Right lobe of liver (tissue), 4 donors: Measurements from ENCODE around the gene NKAIN4.

Experiments used
- POLR2A ChIP-seq: fragments of 450-650 bp; IDR thresholded peaks from one replicate; pipeline ENCODE4 v1.6.1; 2017; ENCODE audit warnings: antibody characterized with exemption, mild to moderate bottlenecking
- TF ChIP-seq, protein P1 (sequence below), 4 donors: fragments of 200-600 bp in 3 of 4; fragments of 450-650 bp in 1 of 4; IDR thresholded peaks; one replicate each; pipeline versions ENCODE4 v1.5.1 to v1.8.0; 2016 to 2022; ENCODE audit warnings: antibody characterized with exemption in 4 of 4, mild to moderate bottlenecking in 2 of 4
- donor health status: DM: no; HTN: no; CAD: no.
- donor health status: DM: no; HTN: no; CAD: no.
- donor health status: DM: no; HTN: yes; CAD: no.

DNA sequence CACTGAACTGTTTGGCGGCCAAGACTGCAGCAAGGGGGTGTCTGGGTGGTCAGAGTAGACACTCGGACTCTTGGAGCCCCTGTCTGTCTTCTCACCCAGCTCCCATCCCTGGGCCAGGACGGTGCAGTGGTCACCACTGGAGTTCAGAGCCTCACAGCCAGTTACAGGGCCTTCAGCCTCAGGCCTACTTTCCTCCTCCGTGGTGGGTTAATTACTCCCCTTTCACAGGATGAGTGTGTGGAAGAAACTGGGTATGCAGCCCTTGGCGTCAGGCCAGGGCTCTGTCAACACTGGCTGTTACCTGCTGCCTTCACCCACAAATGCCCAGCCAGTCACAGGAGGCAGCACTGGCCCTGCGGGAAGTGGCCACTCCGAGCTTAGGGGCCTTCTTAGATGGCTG is 36.6 kb downstream of the NKAIN4 start:
- TF ChIP-seq, protein P1, sequence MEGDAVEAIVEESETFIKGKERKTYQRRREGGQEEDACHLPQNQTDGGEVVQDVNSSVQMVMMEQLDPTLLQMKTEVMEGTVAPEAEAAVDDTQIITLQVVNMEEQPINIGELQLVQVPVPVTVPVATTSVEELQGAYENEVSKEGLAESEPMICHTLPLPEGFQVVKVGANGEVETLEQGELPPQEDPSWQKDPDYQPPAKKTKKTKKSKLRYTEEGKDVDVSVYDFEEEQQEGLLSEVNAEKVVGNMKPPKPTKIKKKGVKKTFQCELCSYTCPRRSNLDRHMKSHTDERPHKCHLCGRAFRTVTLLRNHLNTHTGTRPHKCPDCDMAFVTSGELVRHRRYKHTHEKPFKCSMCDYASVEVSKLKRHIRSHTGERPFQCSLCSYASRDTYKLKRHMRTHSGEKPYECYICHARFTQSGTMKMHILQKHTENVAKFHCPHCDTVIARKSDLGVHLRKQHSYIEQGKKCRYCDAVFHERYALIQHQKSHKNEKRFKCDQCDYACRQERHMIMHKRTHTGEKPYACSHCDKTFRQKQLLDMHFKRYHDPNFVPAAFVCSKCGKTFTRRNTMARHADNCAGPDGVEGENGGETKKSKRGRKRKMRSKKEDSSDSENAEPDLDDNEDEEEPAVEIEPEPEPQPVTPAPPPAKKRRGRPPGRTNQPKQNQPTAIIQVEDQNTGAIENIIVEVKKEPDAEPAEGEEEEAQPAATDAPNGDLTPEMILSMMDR (IDR thresholded peaks at IDR 0.05) = no peak
- TF ChIP-seq POLR2A = no peak
